IPS-NIHi7 (cell line): ENCODE measurements around the gene GALNT16.
A peak's percentile ranks its signal among the peaks of the same experiment; 100 is the strongest.
"Not testable (repeated sequence)": the region's sequence is repeated elsewhere in the genome, so short reads cannot be mapped to it uniquely, and the experiment has no call there.

Experiments used
- DNase-seq: peaks from one replicate; pipeline ENCODE4 v3.0.0; 2012; ENCODE audit warnings: mixed read lengths; ENCODE audit errors: extremely low spot score

The GALNT16 gene

DNA sequence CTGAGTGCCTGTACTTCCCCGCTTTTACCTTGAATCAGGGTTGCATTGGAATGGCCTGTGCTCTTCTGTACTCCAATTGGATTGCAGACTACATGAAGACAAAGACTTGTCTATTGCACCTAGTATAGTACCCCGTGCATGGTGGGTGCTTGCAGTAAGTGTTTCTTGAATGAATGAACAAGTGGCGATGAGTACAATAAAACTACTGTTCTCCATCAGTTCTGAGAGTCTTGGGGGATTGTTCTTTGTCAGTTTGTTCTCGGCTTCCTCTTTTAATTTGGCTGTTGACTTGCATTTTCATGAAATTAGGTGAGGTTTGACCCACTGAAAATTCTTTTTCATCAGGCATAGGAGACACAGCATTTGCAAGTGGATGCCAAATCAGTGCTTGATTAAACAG lies 104.0 kb downstream of the GALNT16 start:
- no peak for DNase-seq

DNA sequence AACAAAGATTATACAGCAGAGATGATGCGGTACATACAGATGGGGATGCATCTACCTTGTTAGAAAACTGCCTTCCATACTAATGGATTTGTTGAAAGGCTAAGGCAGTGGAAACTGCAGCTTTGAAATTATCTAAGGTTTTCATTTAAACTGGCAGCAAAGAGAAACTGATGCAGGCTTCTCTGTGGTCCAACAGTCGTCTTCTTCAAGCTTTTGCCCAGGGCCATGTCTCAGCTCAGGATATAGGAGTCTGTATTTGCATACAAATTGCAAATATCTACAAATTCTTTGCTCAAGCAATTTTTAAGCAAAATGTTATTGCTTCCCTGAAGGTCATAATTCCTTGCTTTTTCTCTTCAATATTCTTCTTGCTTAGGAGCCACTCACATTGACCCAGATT lies 104.4 kb downstream of the GALNT16 start:
- no peak for DNase-seq

DNA sequence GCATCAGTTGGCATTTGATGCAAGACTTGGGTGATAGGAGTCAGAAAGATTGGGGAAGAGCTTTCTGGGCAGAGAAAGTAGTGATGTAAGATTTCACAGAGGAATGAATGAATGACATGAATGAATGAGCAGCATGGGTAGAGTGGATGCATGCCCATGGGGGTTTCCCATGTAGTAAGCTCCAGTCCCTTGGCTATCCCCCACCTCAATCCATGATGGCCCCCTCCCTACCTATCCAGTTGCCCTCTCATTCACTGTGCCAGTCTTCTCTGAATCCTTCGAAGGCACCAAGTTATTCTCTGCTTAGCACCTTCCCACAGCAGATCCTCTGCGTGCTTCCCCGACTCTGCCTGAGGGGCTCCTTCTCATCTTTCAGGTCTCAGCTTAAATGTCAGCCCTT lies 106.1 kb downstream of the GALNT16 start:
- DNase-seq = no peak

DNA sequence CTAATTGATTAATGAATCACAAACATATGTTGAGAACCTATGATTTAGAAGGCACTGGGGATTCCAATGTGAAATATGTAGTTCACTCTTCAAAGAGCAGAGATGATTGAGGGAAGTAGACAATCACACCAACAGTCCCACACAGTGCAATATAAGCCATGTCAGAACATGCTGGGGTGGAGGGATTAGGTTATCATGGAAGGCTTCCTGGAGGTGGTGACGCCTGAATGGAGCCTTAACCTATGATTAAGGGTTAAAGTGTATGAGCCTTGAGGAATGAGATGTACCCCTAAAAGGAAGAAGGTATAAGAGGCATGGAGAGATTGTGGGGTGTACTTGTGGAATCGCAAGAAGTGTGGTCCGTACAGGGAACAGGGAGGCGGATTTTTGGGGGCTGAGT lies 106.8 kb downstream of the GALNT16 start:
- no peak for DNase-seq

DNA sequence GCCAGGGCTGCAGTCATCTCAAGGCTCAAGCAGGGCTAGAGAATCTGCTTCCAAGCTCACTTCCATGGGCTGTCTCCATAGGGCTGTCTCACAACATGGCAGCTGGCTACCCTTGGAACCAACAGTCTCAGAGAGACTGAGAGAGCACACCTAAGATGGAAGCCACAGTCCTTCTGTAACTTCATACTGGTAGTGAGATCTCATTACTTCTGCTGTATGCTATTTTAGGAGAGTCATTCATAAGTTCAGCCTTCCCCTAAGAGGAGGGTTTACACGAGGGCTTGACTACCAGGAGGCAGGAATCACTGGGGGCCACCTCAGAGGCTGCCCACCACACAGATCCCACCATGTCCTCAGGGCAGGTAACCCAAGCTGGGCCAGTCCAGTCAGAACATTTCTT lies 108.4 kb downstream of the GALNT16 start:
- DNase-seq = no peak

DNA sequence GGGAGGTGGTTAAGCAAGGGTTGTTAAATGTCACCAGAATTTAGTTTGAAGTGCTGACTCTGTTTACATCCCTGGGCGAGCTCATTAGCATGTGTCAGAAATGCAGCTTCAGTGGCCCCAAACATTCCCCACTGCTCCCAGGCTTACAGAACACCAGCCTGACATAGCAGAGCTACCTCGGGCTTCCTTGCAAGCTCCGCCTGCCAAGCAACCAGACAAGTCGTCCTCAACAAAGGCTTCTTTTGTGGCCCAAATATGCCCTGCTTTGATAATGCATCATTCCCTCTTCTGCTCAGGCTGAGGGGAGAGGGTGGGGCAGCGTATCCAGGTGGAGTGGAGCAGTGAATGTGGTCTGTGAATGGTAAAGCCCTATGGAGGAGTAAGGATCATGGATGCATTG lies 110.1 kb downstream of the GALNT16 start:
- no peak for DNase-seq

DNA sequence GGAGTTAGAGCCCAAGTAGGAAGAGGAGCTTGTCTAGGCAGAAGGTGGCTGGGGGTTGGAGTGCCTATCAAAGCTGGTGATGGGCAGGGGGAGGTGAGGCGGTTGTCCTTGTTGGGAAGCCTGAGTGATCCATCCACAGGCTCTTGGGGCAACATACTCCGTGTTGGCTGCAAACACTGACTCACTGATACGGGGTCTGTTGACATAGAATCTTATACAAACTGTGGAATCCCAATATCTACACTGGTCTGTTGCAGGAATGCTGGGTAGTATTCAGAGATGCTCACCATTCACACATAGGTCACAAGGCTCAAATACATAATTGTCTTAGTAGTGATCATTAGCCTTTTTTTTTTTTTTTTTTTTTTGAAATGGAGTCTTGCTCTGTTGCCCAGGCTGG lies 112.2 kb downstream of the GALNT16 start:
- DNase-seq = no peak

DNA sequence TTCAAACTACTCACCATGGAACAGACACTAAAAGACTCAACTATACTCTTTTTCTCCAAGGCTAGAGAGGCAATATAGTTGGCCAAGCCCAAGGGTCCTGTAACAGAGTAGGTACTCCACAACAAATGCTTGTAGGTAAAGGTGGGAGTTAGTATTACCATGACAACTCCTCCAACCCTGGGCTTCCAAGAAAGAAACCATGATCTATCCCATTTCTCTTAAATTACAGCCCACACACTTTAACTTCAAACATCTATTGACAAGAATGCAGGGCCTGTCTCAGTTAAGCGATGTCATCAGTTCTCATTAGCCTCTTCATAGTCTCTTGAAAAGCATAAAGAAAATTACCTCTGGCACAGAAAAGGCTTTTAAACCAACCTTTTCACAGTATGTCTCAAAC lies 113.1 kb downstream of the GALNT16 start:
- DNase-seq = no peak

DNA sequence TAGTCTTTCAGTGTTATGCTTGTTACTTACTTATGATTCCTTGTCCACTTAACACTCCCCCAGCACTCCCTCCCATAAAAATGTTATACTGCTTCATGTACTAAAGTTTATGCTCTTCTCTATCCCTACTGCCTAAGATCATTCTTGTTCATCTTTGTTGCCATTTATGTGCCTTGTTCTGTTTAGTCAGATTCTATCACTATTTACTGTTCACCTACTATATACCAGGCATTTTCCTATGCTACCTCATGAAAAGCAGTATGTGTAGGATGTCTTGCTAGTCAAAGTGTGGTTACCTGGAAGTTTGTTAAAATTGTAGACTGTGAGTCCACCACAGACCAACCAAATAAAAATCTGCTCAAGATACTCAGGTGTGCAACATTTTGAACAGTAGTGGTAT lies 114.3 kb downstream of the GALNT16 start:
- no peak for DNase-seq

DNA sequence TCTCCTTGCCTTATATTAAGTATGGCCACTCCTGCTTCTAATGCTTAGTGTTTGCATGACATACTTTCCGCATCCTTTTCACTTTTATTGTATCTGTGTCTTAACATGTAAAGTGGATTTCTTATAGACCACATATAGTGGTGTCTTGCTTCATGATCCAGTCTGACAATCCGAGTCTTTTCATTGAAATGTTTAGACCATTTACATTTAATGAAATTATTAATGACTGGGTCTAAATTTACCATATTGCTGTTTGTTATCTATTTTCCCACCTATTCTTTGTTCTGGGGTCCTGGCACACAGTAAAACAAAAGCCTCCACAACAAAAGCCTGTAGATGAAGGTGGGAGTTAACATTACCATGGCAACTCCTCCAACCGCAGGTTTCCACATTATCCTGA lies 115.2 kb downstream of the GALNT16 start:
- DNase-seq = no peak

DNA sequence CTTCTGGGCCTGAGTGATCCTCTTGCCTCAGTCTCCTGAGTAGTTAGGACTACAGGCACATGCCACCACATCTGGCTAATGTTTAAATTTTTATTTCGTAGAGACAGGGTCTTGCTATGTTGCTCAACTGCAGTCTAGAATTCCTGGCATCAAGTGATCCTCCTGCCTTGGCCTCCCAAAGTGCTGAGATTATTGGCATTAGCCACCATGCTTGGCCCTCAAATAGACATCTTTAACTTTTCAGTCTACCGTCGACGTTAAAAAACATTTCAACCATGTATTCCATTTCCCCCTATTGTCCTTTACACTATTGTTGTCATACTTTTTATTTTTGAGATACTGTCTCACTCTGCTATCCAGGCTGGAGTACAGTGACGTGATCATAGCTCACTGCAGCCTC lies 115.8 kb downstream of the GALNT16 start:
- DNase-seq = no peak

DNA sequence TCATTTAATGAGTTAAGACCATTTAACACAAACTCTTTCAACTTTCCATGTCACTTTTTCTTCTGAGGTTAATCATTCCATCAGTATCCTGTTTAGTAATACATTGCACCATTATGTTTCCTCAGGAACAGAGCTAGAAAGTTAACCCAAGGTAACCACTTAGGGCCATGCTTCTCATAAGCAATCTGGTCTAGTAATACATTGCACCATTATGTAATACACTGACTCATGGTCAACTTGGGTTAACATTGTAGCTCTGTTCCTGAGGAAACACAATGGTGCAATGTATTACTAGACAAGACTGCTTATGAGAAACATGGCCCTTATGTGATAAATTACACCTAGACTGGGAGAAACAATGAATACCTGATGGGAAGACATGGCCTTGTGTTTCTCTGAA lies 116.5 kb downstream of the GALNT16 start:
- DNase-seq = no peak

DNA sequence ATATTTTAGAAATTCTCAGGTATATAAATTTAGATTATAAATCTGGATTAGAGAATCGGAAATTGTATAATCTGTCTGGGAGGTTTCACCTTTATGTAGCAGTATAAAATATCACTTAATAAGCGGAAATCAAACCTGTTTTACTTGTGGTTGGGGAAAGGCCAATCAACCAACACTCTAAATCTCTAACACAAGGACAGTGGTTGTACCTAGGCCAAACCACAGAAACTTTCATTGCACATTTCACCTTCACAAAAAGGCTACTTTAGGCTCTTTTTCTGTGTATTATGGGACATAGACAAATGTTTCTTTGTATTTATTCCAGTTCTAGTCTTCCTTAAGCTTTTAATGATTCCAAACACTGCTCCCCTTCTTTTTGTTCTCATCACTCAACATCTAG lies 118.3 kb downstream of the GALNT16 start:
- no peak for DNase-seq

DNA sequence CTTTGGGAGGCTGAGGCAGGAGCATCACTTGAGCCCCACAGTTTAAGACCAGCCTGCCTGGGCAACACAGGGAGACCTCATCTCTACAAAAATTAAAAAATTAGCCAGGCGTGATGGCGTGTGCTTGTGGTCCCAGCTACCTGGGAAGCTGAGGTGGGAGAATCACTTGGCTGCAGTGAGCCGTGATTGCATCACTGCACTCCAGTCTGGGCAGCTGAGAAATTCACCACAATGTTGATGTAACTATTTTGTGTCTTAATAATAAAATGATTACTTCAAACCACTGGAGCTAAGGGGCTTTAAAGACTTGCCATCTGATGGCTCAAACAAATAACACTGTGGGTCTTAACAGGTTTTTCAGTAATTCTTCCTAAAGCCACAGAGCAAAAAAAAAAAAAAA lies 127.4 kb downstream of the GALNT16 start:
- DNase-seq = no peak

DNA sequence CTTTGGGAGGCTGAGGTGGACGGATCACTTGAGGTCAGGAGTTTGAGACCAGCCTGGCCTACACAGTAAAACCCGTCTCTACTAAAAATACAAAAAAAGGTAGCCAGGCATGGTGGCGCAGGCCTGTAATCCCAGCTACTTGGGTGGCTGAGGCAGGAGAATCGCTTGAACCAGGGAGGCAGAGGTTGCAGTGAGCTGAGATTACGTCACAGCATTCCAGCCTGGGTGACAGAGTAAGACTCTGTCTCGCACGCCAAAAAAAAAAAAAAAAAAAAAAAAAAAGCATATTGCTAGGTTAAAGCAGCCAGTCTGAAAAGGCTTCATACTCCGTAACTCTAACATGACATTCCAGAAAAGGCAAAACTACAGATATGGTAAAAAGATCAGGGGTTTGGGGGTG lies 131.4 kb downstream of the GALNT16 start:
- DNase-seq = not testable (repeated sequence)

DNA sequence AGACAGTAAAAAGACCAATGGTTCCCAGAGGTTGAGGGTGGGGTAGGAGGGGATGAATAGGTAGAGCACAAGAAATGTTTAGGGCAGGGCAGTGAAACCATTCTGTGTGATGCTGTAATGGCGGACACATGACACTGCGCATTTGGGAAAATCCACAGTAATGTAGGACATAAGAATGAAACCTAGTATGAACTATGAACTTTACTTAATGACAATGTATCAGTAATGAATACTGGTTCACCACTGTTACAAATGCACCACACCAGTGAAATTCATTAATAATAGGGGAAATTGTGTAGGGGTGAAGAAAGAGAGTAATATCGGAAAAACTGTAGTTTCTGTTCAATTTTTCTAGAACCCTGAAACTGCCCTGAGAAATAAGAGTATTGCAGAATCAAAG lies 132.5 kb downstream of the GALNT16 start:
- no peak for DNase-seq

DNA sequence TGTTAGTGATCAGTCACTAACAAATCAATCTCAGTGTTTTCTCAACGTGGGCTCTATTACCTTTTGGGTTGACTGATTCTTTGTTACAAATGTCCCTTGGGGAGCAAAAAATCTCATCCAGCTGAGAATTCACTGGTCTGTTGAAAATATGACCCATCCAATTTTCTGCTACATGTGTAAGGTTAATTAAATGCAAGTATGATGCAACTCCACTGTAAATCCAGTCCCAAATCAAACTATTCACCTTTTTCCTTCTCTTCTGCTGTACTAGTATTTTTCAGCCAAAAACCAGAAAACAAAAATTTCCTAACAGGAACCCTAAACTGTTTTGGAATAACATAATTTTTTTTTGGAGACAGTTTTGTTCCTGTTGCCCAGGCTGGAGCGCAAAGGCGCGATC lies 136.0 kb downstream of the GALNT16 start:
- DNase-seq = no peak

DNA sequence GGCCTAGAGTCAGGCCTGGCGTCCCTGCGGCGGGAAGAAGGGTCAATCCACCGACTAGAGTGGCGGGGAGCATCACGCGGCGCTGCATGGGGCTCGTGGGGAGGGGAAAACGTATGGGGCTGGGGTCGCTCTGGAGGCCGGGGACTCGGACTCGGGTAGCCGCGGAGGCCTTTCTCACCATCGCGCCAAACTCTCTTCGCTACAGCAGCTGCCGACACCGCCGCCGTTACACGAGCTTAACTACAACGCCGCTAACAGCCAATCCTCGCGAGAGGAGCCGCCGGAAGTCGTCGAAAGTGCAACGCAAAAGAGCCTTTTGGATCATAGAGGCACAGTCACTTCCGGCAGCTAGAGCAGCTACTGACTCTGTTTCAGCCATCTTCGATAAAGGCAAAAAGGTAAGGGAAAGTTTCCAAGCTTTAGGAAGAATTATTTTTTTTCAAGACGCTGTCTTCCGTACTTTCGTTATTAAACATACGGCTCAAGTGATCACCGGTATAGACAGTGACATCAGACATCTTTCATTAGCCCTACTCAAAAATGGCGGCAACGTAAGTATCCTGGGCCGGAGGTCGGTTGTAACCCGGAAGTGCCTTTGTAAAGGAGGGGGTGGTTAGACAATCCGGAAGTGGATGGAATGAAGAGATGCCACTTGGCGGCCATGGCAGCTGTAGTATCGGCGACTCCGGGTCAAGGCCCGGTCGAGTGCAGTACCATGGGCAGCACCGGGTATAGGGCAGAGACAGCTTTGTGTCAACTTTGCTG lies 138.3 kb downstream of the GALNT16 start, which contains the start of the genes ERH and SLC39A9:
ERH (minus strand) TSS at position 247 of the 765 bp plus-strand sequence; CDS start at position 181, 66 bp downstream.
SLC39A9 (plus strand) TSS at position 640 of the 765 bp plus-strand sequence. CDS start 678 bp downstream, outside the sequence.
- peak; percentile 93 for DNase-seq

DNA sequence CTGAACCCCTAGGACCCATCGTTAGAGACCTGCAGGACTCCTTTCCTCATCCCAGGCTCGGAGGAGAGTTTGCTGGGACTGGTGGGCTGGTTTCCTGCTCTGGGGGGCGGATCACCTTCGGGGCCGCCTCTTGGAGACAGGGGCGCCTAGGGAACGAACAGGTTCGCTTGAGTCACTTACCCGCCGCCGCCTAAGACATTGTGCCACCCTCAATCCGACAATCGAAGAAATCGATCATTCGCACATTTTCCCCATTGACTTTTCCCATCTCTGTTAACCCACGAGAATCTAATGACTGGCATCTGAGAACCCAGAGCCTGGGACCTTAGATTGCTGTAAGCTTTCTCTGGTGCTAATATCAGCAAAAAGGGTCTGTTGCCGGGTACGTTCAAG lies 138.9 kb downstream of the GALNT16 start:
- DNase-seq = no peak

DNA sequence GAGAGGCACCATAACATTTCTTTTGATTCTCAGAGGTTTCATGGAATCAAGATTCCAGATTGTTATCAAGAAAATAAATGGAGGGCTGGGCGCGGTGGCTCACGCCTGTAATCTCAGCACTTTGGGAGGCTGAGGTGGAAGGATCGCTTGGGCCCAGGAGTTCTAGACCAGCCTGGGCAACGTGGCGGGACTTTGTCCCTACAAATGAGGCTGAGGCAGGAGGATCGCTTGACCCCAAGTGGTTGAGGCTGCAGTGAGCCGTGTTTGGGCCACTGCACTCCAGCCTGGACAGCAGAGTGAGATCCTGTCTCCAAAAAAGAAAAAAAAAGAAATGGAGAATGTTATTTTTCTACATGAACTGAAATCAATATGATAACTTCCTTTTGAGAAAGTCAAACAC lies 139.8 kb downstream of the GALNT16 start:
- no peak for DNase-seq

DNA sequence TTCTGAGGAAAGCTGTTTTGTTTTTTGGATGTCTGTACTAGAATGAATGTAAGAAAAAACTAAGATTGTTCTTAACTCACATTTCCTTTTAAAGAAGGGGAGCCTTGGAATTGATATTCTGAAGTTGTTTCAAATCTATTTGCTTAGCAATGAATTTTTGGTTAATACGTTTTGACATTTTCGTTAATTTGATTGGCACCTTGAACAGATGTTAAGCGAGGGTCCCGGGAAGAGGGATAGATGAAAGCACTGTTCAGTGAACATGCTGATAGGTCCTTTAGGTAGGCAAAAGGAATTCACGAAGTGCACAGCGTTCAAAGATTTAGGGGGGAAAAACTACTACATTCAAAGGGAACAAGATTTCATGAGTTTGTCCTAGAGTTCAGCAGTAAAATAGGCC lies 140.2 kb downstream of the GALNT16 start:
- DNase-seq = no peak

DNA sequence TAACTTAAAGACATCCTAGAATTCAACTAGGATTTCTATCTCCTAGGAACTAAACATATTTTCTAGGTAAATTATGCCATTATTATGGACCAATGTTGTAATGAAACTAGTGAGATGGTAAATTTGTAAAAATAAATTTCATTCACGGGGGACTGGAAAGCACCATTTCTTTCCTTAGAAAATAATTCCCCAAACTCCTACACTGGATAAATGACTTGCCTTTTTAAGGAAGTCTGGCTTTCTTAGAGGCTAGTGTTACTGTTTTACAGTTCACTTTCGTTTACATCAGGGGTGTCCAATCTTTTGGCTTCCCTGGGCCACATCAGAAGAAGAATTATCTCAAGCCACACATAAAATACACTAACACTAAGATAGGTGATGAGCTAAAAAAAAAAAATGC lies 141.9 kb downstream of the GALNT16 start:
- DNase-seq = no peak

DNA sequence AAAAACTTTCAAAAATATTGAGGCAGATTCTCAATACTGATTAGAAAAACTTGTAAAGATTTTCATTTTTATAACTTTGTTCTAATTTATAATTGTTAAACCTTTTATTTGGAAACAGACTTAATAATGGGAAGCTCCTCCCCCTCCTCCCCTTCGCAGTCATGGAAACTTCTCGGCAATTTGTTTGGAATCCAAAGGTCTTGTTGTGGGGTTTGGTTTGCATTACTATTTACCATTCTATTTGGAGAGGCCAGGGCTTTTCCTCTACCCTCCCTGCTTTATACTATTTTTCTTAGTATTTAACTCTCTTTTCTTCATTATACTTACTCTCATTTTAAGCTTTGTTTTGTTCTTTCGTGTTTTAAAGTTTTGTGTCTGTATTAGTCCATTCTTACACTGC lies 144.5 kb downstream of the GALNT16 start:
- no peak for DNase-seq

DNA sequence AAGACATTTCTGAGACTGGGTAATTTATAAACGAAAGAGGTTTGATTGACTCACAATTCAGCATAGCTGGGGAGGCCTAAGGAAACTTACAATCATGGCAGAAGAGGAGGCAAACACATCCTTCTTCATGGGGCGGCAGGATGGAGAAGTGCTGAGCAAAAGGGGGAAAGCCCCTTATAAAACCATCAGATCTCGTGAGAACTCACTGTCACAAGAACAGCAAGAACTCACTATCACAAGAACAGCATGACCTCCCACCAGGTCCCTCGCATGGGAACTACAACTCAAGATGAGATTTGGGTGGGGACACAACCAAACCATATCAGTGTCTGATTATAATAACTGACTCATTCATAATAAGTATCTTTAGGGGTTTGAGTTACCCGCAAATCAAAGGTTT lies 144.9 kb downstream of the GALNT16 start:
- DNase-seq = no peak
